Neural progenitor cell (in vitro differentiated cells): ENCODE data around the gene MPL.

Experiments
- EZH2phosphoT487 ChIP-seq: fragments of 200-600 bp; sonication (generic); IDR thresholded peaks from 2 replicates; pipeline ENCODE4 v1.6.1; 2017; ENCODE audit warnings: antibody characterized with exemption
- TF ChIP-seq, protein P1 (sequence below): fragments of 200-600 bp; sonication (generic); IDR thresholded peaks from 2 replicates; pipeline ENCODE4 v1.5.1; 2017; ENCODE audit warnings: antibody characterized with exemption, mild to moderate bottlenecking

DNA sequence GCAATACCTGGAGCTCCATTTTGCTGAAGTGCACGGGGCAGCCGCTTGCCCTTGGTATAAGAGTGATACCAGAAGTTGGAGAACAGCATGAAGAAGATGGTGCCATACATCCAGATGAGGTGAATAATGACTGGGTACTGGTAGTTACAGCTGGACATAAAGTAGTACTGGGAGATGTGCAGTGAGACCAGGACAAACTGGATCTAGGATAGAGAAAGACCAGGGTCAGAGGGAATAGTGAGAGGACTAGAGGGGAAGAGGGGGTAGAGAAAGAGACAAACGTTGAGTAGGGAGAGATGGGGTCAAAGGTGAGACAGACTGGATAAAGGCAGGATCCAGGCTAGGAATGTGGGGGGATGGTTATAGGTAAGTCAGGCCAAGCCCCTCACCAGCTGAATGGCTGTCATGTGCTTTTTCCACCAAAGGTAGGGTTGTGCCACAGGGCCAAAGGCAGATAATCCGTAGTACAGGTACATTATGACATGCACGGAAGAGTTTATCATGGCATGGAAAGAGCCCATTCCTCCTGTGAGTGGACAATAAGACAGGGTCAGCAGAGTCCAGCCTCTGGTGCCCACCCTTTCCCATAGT, 26.4 kb downstream of the MPL start:
- TF ChIP-seq EZH2phosphoT487 = no peak
- TF ChIP-seq, protein P1, sequence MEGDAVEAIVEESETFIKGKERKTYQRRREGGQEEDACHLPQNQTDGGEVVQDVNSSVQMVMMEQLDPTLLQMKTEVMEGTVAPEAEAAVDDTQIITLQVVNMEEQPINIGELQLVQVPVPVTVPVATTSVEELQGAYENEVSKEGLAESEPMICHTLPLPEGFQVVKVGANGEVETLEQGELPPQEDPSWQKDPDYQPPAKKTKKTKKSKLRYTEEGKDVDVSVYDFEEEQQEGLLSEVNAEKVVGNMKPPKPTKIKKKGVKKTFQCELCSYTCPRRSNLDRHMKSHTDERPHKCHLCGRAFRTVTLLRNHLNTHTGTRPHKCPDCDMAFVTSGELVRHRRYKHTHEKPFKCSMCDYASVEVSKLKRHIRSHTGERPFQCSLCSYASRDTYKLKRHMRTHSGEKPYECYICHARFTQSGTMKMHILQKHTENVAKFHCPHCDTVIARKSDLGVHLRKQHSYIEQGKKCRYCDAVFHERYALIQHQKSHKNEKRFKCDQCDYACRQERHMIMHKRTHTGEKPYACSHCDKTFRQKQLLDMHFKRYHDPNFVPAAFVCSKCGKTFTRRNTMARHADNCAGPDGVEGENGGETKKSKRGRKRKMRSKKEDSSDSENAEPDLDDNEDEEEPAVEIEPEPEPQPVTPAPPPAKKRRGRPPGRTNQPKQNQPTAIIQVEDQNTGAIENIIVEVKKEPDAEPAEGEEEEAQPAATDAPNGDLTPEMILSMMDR = no peak
